Endothelial cell of umbilical vein (primary cell): Measurements from ENCODE around the gene CAP2. TPM values are rescaled to one million over a fixed set of nuclear protein-coding genes. Genes with fewer than 3 reads are reported as not detected.

ENCODE experiments used
- BruUV-seq: library from RNA; stranded (reverse); fragments of 400-500 nt; replicated peaks from 2 replicates; lab custom pipeline; 2021; lab: Mats Ljungman, UMichigan
- CTCF ChIA-PET: fragments of 300-600, 350-600 bp; sonication (Branson Sonifier 250); formaldehyde crosslinking; loops from one replicate; lab custom pipeline; 2021; ENCODE audit warnings: antibody characterized with exemption, inconsistent platforms; lab: Charles Lee
- POLR2A ChIA-PET: fragments of 300-600, 350-600 bp; sonication (Branson Sonifier 250); formaldehyde crosslinking; loops from one replicate; lab custom pipeline; 2021; ENCODE audit warnings: antibody characterized with exemption, inconsistent platforms; lab: Charles Lee
- DNase-seq: peaks from one replicate; pipeline ENCODE4 v3.0.0-alpha.2; 2011; ENCODE audit warnings: low read depth, low spot score
- FAIRE-seq: peaks from 2 replicates; lab custom pipeline; 2011; peaks lifted over from hg19 to GRCh38; lab: Jason Lieb, UNC
- H2AFZ ChIP-seq: 2 replicates; pipeline ENCODE4 v1.6.0; 2012; ENCODE audit warnings: low read depth, low read length, control low read depth, inconsistent platforms
- H3K27ac ChIP-seq: 2 replicates; pipeline ENCODE4 v1.5.1; 2011; ENCODE audit warnings: low read depth, mild to moderate bottlenecking, control low read depth, low read length, moderate library complexity; ENCODE audit not compliant: insufficient read depth
- H3K27me3 ChIP-seq, 2 experiments: 2 replicates each; pipeline versions ENCODE4 v1.6.0 to v1.6.1; 2011; ENCODE audit warnings: low read length in 2 of 2, mixed read lengths in 1 of 2; ENCODE audit not compliant: control insufficient read depth in 2 of 2, insufficient read depth in 2 of 2
- H3K36me3 ChIP-seq, 2 experiments: 2 replicates in 1 of 2; 3 replicates in 1 of 2; pipeline ENCODE4 v1.5.1; 2011; ENCODE audit warnings: low read length in 2 of 2, mild to moderate bottlenecking in 1 of 2, moderate library complexity in 1 of 2; ENCODE audit not compliant: control insufficient read depth in 2 of 2, insufficient read depth in 2 of 2; ENCODE audit errors: extremely low read depth in 1 of 2
- H3K4me1 ChIP-seq: 3 replicates; pipeline ENCODE4 v1.5.1; 2011; ENCODE audit warnings: mild to moderate bottlenecking, low read length; ENCODE audit not compliant: control insufficient read depth, insufficient read depth; ENCODE audit errors: extremely low read depth
- H3K4me2 ChIP-seq: 2 replicates; pipeline ENCODE4 v1.6.1; 2011; ENCODE audit warnings: low read length, control low read depth, mixed read lengths; ENCODE audit not compliant: insufficient read depth
- H3K4me3 ChIP-seq, 3 experiments: fragments of 200-600 bp in 1 of 3; sonication (generic), shearing (Covaris generic) in 1 of 3; replicated peaks in 1 of 3; 2 replicates each; pipeline ENCODE4 v1.5.1; 2011 to 2016; ENCODE audit warnings: control low read depth in 3 of 3, low read length in 3 of 3, mild to moderate bottlenecking in 2 of 3, inconsistent platforms in 1 of 3, low read depth in 1 of 3, moderate library complexity in 1 of 3; ENCODE audit not compliant: insufficient read depth in 1 of 3
- H3K79me2 ChIP-seq: 2 replicates; pipeline ENCODE4 v1.6.0; 2012; ENCODE audit warnings: low read length, inconsistent platforms; ENCODE audit not compliant: control insufficient read depth, insufficient read depth
- H3K9ac ChIP-seq: replicated peaks from 2 replicates; pipeline ENCODE3; 2011; ENCODE audit warnings: low read length, control low read depth; ENCODE audit not compliant: insufficient read depth; ENCODE audit errors: extremely low read depth
- H3K9me1 ChIP-seq: replicated peaks from 3 replicates; pipeline ENCODE4 v1.6.0; 2011; ENCODE audit warnings: mild to moderate bottlenecking, low read length; ENCODE audit not compliant: control insufficient read depth, insufficient read depth; ENCODE audit errors: extremely low read depth
- H3K9me3 ChIP-seq: replicated peaks from 2 replicates; pipeline ENCODE4 v1.5.1; 2012; ENCODE audit warnings: low read length, inconsistent platforms; ENCODE audit not compliant: control insufficient read depth, insufficient read depth
- H4K20me1 ChIP-seq: replicated peaks from 2 replicates; pipeline ENCODE3; 2011; ENCODE audit warnings: mild to moderate bottlenecking, low read length; ENCODE audit not compliant: control insufficient read depth, insufficient read depth; ENCODE audit errors: extremely low read depth
- FOS ChIP-seq: IDR thresholded peaks from 2 replicates; pipeline ENCODE4 v1.6.1; 2011; ENCODE audit warnings: mild to moderate bottlenecking, low read length, moderate library complexity, borderline replicate concordance; ENCODE audit not compliant: insufficient read depth
- GATA2 ChIP-seq: IDR thresholded peaks from 2 replicates; pipeline ENCODE4 v1.7.0; 2011; ENCODE audit warnings: low read depth, mild to moderate bottlenecking, moderate library complexity, mixed read lengths, low read length; ENCODE audit not compliant: insufficient read length, insufficient read depth
- JUN ChIP-seq: IDR thresholded peaks from 2 replicates; pipeline ENCODE4 v1.6.1; 2011; ENCODE audit warnings: borderline replicate concordance, low read depth; ENCODE audit not compliant: insufficient read length, insufficient read depth
- MYC ChIP-seq: IDR thresholded peaks from one replicate; pipeline ENCODE4 v1.6.1; 2011; ENCODE audit warnings: mild to moderate bottlenecking, low read depth, low read length
- POLR2A ChIP-seq: IDR thresholded peaks from 2 replicates; pipeline ENCODE4 v1.6.1; 2012; ENCODE audit warnings: low read depth, mild to moderate bottlenecking, control low read depth, low read length
- POLR2AphosphoS5 ChIP-seq: IDR thresholded peaks from 2 replicates; pipeline ENCODE4 v1.6.1; 2012; ENCODE audit warnings: low read depth, mild to moderate bottlenecking, control low read depth, low read length, moderate library complexity; ENCODE audit not compliant: insufficient read depth
- dilution Hi-C: fragments of 300-500 bp; cut with MboI; formaldehyde crosslinking; loops from one replicate; pipeline ENCODE4 v1.15.0; 2019; ENCODE audit warnings: low sequenced_read_pairs; ENCODE audit not compliant: extremely low pct_ligation_motif_present
- intact Hi-C: fragments of 100-400 bp; cut with micrococcal nuclease; formaldehyde crosslinking; loops from one replicate; pipeline ENCODE4 v1.10.0; 2022
- polyA plus RNA-seq, 4 experiments: library from polyadenylated mRNA; depleted of rRNA in 3 of 4; stranded (reverse) in 3 of 4; unstranded in 1 of 4; fragments of >200 nt; gene quantifications; 2 replicates each; pipeline versions ENCODE4 v1.2.1 to v1.2.3, GENCODE V29; 2011 to 2012; ENCODE audit warnings: missing spikeins in 1 of 4
- total RNA-seq: library from RNA; stranded (reverse); gene quantifications from 2 replicates; pipeline ENCODE4 v1.2.3, GENCODE V29; 2021
- TF ChIP-seq, protein P1 (sequence below): IDR thresholded peaks from 2 replicates; pipeline ENCODE4 v1.6.1; 2011; ENCODE audit not compliant: insufficient read depth, insufficient read length
- TF ChIP-seq, protein P2 (sequence below), 2 donors: IDR thresholded peaks; 1 replicate in 1 of 2; 2 replicates in 1 of 2; pipeline ENCODE4 v1.5.1; 2011; ENCODE audit warnings: low read length in 2 of 2, mild to moderate bottlenecking in 2 of 2, moderate library complexity in 2 of 2, control low read depth in 1 of 2, inconsistent platforms in 1 of 2, low read depth in 1 of 2; ENCODE audit not compliant: insufficient read depth in 1 of 2; ENCODE audit errors: extremely low read depth in 1 of 2

The CAP2 gene
- total and polyA plus RNA-seq, 2 donors (not counting 3 experiments of a cell fraction or from before 2014, with no cell fraction given), result 12.2 to 21.3 TPM

DNA sequence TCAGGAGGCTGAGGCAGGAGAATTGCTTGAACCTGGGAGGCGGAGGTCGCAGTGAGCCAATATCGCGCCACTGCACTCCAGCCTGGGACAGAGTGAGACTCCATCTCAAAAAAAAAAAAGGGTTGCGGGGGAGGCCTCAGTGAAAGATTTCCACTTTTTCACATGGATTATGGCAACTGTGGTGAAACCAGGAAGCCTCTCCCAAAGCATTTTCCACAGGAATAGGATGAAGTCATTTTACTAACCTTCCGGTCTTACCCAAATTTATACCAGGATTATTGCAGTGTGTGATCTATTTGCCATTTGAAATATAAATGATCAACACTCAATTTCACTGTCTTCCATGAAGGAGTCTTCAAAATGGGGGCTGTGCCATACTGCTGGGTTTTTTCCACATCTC is 113.1 kb downstream of the CAP2 start:
- BruUV-seq, result no TSS peak
- POLR2A ChIA-PET, result no interaction called here
- Histone ChIP-seq H3K9me1 (no peaks in the 10 kb centered on the region), H3K4me3 (no peak overlapping the region), H3K79me2 (no peaks in the 10 kb centered on the region), H3K4me2 (no peak overlapping the region), H3K9me3 (no peaks in the 10 kb centered on the region), H3K4me1 (no peaks in the 10 kb centered on the region), H3K36me3 (no peaks in the 10 kb centered on the region), H2AFZ (no peak overlapping the region), H3K9ac (no peak overlapping the region), H3K27me3 (no peaks in the 10 kb centered on the region), H4K20me1 (no peaks in the 10 kb centered on the region), H3K27ac (no peak overlapping the region)
- dilution Hi-C loops (no loop called here), intact Hi-C loops (loop anchor here (5.0 kb wide), 1 partner anchor 39 kb away; no protein-coding TSS in a partner anchor)
- FAIRE-seq (no peak), DNase-seq (no peak)
- TF ChIP-seq FOS (no peak), POLR2AphosphoS5 (no peak), GATA2 (no peak), MYC (no peak), JUN (no peak), POLR2A (no peak)
- TF ChIP-seq, protein P1, sequence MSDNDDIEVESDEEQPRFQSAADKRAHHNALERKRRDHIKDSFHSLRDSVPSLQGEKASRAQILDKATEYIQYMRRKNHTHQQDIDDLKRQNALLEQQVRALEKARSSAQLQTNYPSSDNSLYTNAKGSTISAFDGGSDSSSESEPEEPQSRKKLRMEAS, result no peak
- TF ChIP-seq, protein P2, sequence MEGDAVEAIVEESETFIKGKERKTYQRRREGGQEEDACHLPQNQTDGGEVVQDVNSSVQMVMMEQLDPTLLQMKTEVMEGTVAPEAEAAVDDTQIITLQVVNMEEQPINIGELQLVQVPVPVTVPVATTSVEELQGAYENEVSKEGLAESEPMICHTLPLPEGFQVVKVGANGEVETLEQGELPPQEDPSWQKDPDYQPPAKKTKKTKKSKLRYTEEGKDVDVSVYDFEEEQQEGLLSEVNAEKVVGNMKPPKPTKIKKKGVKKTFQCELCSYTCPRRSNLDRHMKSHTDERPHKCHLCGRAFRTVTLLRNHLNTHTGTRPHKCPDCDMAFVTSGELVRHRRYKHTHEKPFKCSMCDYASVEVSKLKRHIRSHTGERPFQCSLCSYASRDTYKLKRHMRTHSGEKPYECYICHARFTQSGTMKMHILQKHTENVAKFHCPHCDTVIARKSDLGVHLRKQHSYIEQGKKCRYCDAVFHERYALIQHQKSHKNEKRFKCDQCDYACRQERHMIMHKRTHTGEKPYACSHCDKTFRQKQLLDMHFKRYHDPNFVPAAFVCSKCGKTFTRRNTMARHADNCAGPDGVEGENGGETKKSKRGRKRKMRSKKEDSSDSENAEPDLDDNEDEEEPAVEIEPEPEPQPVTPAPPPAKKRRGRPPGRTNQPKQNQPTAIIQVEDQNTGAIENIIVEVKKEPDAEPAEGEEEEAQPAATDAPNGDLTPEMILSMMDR (IDR thresholded peaks at IDR 0.05; ENCODE audit: extremely low read depth in 1 of 2, insufficient read depth in 1 of 2, low read depth in 1 of 2, low read length in 2 of 2), result no peak
- CTCF ChIA-PET, result interaction anchor here (1.2 to 2.2 kb wide), 2 partner anchors 9 to 36 kb away, joined by 8 to 12 read pairs; no protein-coding TSS in a partner anchor
